Transverse colon (tissue), 4 donors: ENCODE results near the gene DDIT3. TPM values are rescaled to one million over a fixed set of nuclear protein-coding genes. Genes with fewer than 3 reads are reported as not detected.

ENCODE experiments used
- DNase-seq: peaks from one replicate; pipeline ENCODE4 v3.0.0-alpha.2; 2019
- H3K27ac ChIP-seq, 4 donors: fragments of 200-600 bp; sonication (generic); 2 replicates each; pipeline ENCODE4 v1.5.1; 2016 to 2018; ENCODE audit warnings: inconsistent platforms in 4 of 4
- H3K27me3 ChIP-seq: fragments of 200-600 bp; sonication (generic); 2 replicates; pipeline ENCODE4 v1.5.1; 2017; ENCODE audit warnings: inconsistent platforms
- H3K36me3 ChIP-seq, 4 donors: fragments of 200-600 bp; sonication (generic); 2 replicates each; pipeline ENCODE4 v1.5.1; 2017 to 2019; ENCODE audit warnings: inconsistent platforms in 4 of 4
- H3K4me1 ChIP-seq, 4 donors: fragments of 200-600 bp; sonication (generic); 2 replicates each; pipeline ENCODE4 v1.5.1; 2017 to 2020; ENCODE audit warnings: inconsistent platforms in 4 of 4
- H3K4me3 ChIP-seq, 4 donors: fragments of 200-600 bp; sonication (generic); 1 replicate in 1 of 4; 2 replicates in 3 of 4; pipeline versions ENCODE4 v1.5.1 to v1.6.1; 2017 to 2019; ENCODE audit warnings: inconsistent platforms in 4 of 4
- H3K9me3 ChIP-seq, 2 donors: fragments of 200-600 bp; sonication (generic); 2 replicates each; pipeline ENCODE4 v1.5.1; 2017 to 2019; ENCODE audit warnings: inconsistent platforms in 2 of 2
- EP300 ChIP-seq: sonication (generic); formaldehyde crosslinking; IDR thresholded peaks from one replicate; pipeline ENCODE4 v1.6.1; 2017; ENCODE audit warnings: antibody characterized with exemption, low read depth
- POLR2A ChIP-seq: fragments of 450-650 bp; IDR thresholded peaks from one replicate; pipeline ENCODE4 v1.6.1; 2016; ENCODE audit warnings: antibody characterized with exemption, mild to moderate bottlenecking, moderate library complexity
- POLR2AphosphoS5 ChIP-seq, 3 donors: sonication (generic); formaldehyde crosslinking; IDR thresholded peaks; one replicate each; pipeline ENCODE4 v1.6.1; 2016; ENCODE audit warnings: antibody characterized with exemption in 3 of 3
- WGBS, 2 donors: methylation state at CpG; one replicate each; pipeline ENCODE4 v1.1.5; 2018; ENCODE audit warnings: low coverage in 1 of 2; 5-methylcytosine and 5-hydroxymethylcytosine counted together
- in situ Hi-C, 4 donors: fragments of 200-750 bp; cut with MboI; loops; one replicate each; pipeline versions ENCODE4 v1.15.0 to v1.15.1; 2017; ENCODE audit warnings: low sequenced_read_pairs in 3 of 4, low pct_ligation_motif_present in 1 of 4, low pct_unique_long_range_greater_than_20kb in 1 of 4
- intact Hi-C: fragments of 100-400 bp; cut with DNase I; formaldehyde crosslinking; loops from one replicate; pipeline ENCODE4 v1.15.1; 2023; ENCODE audit warnings: low total_unique reads
- total RNA-seq, 4 donors: library from RNA; depleted of rRNA; stranded (reverse); fragments of >200 nt; gene quantifications; one replicate each; pipeline ENCODE4 v1.1.0, GENCODE V29; 2016
- TF ChIP-seq, protein P1 (sequence below), 5 experiments: fragments of 200-600 bp in 3 of 5; fragments of 450-650 bp in 2 of 5; sonication (generic) in 3 of 5; IDR thresholded peaks; 1 replicate in 2 of 5; 2 replicates in 3 of 5; pipeline ENCODE4 v1.5.1; 2016 to 2017; ENCODE audit warnings: antibody characterized with exemption in 5 of 5, inconsistent platforms in 3 of 5, mild to moderate bottlenecking in 2 of 5, moderate library complexity in 1 of 5

The DDIT3 gene
- total RNA-seq, 4 donors from 2014 or later: 27.6 to 338 (median 67.6) TPM

DNA sequence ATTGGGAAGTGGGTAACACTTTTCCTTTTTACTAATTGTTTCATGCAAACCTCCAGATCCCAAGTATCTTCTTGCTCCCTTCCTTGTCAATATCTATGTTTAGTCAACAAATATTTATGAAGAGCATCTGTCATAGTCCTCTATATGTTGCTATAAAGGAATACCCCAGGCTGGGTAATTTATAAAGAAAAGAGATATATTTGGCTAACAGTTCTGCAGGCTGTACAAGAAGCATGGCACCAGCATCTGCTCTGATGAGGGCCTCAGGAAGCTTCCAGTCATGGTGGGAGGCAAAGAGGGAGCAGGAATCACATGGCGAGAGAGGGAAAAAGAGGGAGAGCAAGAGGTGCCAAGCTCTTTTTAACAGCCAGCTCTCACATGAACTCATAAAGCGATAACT lies 34.1 kb upstream of the DDIT3 start:
- WGBS, 2 donors: 97 to 100% methylated on average over 1 to 2 of the region's 2 CpGs
- H3K27me3 ChIP-seq: peaks cover 29% of the 10 kb centered on the region

DNA sequence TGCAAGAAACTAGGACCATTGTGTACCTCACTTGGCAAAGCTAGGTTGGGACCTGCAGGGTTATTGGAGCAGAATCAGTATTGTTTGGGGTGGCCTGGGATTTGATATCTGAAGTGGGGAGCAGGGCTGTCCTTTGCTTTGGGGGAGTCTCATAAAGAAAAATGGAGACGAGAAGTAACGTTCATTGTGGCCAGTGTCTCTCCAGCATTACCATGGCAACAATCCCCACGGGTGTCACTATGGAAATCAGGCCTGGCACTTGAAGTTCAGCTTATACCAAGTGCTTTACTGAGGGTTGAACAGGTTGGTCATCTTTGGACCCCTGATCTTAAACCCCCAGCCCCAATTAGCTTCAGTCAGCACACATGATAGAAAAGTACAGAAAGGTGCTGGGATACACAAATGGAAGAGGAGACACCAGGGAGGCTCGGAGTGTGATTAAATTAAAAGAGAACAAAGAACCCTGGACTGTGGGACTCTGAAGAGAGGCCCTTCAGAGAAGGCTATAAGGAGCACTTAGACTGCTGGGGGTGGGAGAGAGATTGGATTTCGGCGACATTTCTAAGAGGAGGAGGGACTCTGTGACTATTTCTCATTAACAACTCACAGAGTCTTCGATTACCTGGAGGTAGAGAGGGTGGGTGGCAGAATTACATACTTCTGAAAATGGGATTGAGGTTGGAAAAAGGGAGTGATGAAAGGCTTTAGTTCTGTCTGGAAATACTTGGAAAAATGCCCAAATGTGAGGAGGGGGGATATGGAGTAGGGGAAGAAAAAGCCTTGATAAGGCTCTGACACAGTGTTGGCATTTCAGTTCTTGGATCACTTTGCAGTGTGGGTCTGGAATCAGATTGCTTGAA lies 33.3 kb upstream of the DDIT3 start:
- H3K4me1 ChIP-seq: peaks cover 0 to 9% (median 9%) of the 10 kb centered on the region in 4 donors
- H3K27ac ChIP-seq: no peak overlapping the region
- H3K36me3 ChIP-seq: no peaks in the 10 kb centered on the region
- in situ Hi-C loops: no loop called here
- H3K27me3 ChIP-seq: peaks cover 37% of the 10 kb centered on the region
- no peak overlapping the region for H3K4me3 ChIP-seq
- no peak for DNase-seq
- WGBS, 2 donors: 69 to 82% methylated on average over 4 to 7 of the region's 7 CpGs
- no peaks in the 10 kb centered on the region for H3K9me3 ChIP-seq
- TF ChIP-seq POLR2A (no peak), EP300 (no peak), POLR2AphosphoS5 (IDR thresholded peaks at IDR 0.05) (no peak)
- TF ChIP-seq, protein P1, sequence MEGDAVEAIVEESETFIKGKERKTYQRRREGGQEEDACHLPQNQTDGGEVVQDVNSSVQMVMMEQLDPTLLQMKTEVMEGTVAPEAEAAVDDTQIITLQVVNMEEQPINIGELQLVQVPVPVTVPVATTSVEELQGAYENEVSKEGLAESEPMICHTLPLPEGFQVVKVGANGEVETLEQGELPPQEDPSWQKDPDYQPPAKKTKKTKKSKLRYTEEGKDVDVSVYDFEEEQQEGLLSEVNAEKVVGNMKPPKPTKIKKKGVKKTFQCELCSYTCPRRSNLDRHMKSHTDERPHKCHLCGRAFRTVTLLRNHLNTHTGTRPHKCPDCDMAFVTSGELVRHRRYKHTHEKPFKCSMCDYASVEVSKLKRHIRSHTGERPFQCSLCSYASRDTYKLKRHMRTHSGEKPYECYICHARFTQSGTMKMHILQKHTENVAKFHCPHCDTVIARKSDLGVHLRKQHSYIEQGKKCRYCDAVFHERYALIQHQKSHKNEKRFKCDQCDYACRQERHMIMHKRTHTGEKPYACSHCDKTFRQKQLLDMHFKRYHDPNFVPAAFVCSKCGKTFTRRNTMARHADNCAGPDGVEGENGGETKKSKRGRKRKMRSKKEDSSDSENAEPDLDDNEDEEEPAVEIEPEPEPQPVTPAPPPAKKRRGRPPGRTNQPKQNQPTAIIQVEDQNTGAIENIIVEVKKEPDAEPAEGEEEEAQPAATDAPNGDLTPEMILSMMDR (IDR thresholded peaks at IDR 0.05): no peak
- intact Hi-C loops: no loop called here

More for the DNA sequence above, 34.1 kb upstream of the DDIT3 start:
- TF ChIP-seq EP300: no peak
- no peak for TF ChIP-seq POLR2AphosphoS5 (IDR thresholded peaks at IDR 0.05)
- TF ChIP-seq POLR2A: no peak
- TF ChIP-seq, protein P1 (IDR thresholded peaks at IDR 0.05): no peak
- H3K4me1 ChIP-seq: peaks cover 0 to 9% (median 9%) of the 10 kb centered on the region in 4 donors
- in situ Hi-C loops (no loop called here), intact Hi-C loops (no loop called here)
- H3K9me3 ChIP-seq: no peaks in the 10 kb centered on the region
- DNase-seq: no peak
- H3K27ac ChIP-seq: no peak overlapping the region
- no peaks in the 10 kb centered on the region for H3K36me3 ChIP-seq
- H3K4me3 ChIP-seq: no peak overlapping the region

DNA sequence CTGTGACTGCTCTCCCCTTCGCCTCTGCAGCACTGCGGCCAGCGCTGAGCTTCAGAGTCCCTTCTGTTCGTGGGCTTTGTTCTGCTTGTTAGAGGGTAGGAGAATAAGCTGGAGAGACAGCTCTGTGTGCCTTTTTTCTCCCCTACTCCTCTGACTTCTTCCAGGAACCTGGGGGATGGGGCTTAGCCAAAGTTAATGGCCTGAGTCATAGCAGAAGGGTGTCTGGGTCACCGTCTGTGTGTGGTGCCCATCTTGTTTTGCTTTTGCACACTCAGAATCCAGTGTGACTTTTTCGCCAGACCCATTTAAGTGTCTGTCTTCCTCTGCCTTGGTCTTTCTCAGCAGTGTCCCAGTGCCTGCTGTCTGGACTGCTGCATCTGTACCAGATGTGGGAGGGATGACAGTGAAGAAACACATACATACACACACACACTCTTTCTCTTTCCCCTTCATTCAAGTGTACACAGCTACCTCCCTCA lies 32.6 kb upstream of the DDIT3 start:
- no peak for DNase-seq
- Histone ChIP-seq H3K36me3 (no peaks in the 10 kb centered on the region), H3K27me3 (peaks cover 44% of the 10 kb centered on the region), H3K27ac (no peak overlapping the region), H3K4me1 (peaks cover 0 to 9% (median 9%) of the 10 kb centered on the region in 4 donors), H3K4me3 (no peak overlapping the region), H3K9me3 (no peaks in the 10 kb centered on the region)
- in situ Hi-C loops: no loop called here
- intact Hi-C loops: no loop called here
- TF ChIP-seq POLR2AphosphoS5 (IDR thresholded peaks at IDR 0.05) (no peak), EP300 (no peak), POLR2A (no peak)
- TF ChIP-seq, protein P1 (IDR thresholded peaks at IDR 0.05): no peak
- WGBS, 2 donors: 60 to 90% methylated on average over 2 to 6 of the region's 6 CpGs

DNA sequence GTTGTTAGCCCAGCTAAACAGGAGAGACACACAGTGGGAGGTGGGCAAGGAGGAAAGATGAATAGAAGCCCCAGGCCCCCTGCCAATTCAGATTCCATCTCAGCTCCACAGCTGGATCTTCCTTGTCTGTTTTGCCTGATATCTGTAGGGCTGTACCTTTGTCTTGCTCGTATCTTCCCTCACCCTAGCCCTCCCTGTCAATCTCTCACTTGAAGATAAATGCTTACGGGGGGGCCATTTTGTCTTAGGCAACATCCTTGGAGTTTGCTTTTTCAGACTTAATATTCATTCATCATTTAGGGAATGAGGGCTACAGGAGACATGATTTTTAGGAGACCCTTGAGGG lies 32.0 kb upstream of the DDIT3 start:
- in situ Hi-C loops (no loop called here), intact Hi-C loops (no loop called here)
- DNase-seq: no peak
- no peak overlapping the region for H3K27ac ChIP-seq
- WGBS, 2 donors: 79 to 100% methylated on average over 2 of the region's 2 CpGs
- H3K4me1 ChIP-seq: peaks cover 0 to 13% (median 10%) of the 10 kb centered on the region in 4 donors
- no peaks in the 10 kb centered on the region for H3K36me3 ChIP-seq
- no peaks in the 10 kb centered on the region for H3K9me3 ChIP-seq
- no peak for TF ChIP-seq POLR2A
- TF ChIP-seq EP300: no peak
- TF ChIP-seq, protein P1 (IDR thresholded peaks at IDR 0.05): no peak
- TF ChIP-seq POLR2AphosphoS5 (IDR thresholded peaks at IDR 0.05): no peak
- H3K4me3 ChIP-seq: no peak overlapping the region
- peaks cover 48% of the 10 kb centered on the region for H3K27me3 ChIP-seq
